ENCODE data around the gene ATOH1.

- TF ChIP-seq, protein P1, sequence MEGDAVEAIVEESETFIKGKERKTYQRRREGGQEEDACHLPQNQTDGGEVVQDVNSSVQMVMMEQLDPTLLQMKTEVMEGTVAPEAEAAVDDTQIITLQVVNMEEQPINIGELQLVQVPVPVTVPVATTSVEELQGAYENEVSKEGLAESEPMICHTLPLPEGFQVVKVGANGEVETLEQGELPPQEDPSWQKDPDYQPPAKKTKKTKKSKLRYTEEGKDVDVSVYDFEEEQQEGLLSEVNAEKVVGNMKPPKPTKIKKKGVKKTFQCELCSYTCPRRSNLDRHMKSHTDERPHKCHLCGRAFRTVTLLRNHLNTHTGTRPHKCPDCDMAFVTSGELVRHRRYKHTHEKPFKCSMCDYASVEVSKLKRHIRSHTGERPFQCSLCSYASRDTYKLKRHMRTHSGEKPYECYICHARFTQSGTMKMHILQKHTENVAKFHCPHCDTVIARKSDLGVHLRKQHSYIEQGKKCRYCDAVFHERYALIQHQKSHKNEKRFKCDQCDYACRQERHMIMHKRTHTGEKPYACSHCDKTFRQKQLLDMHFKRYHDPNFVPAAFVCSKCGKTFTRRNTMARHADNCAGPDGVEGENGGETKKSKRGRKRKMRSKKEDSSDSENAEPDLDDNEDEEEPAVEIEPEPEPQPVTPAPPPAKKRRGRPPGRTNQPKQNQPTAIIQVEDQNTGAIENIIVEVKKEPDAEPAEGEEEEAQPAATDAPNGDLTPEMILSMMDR (conservative IDR thresholded peaks at IDR 0.05; ENCODE audit: low read depth in 2 of 2): no peak
- TF ChIP-seq POLR2AphosphoS5 (IDR thresholded peaks at IDR 0.05; ENCODE audit: low read depth): no peak
These were observed 18.1 kb upstream of the ATOH1 start for GRCh38 chr4:93810340-93810992.
